Skin of body (tissue), 2 donors: ENCODE data around the gene SHPK. TPM values are rescaled to one million over a fixed set of nuclear protein-coding genes. Genes with fewer than 3 reads are reported as not detected.

Source experiments
- DNase-seq: peaks from one replicate; lab custom pipeline; 2025; lab: John Stamatoyannopoulos, UW
- total RNA-seq: library from RNA; depleted of rRNA; stranded (reverse); fragments of >200 nt; gene quantifications from one replicate; pipeline ENCODE4 v1.2.3, GENCODE V29; 2014

SHPK gene
- total RNA-seq, 1 donor from 2014 or later: 10.9 TPM

GRCh38 chr17:3627769-3628167 is 8.3 kb downstream of the SHPK start:
- no peak for DNase-seq

- DNase-seq: no peak
These were observed 8.9 kb downstream of the SHPK start for GRCh38 chr17:3626831-3627768.

- DNase-seq: no peak
These were observed 13.0 kb downstream of the SHPK start for GRCh38 chr17:3622977-3623594.

GRCh38 chr17:3621146-3621720 is 14.8 kb downstream of the SHPK start:
- DNase-seq: no peak

GRCh38 chr17:3615160-3615870 is 20.7 kb downstream of the SHPK start:
- no peak for DNase-seq

- no peak for DNase-seq
These were observed 22.9 kb downstream of the SHPK start for GRCh38 chr17:3613124-3613523.

- DNase-seq: no peak
These were observed 25.5 kb downstream of the SHPK start for GRCh38 chr17:3610523-3610922.

- DNase-seq: no peak
These were observed 26.4 kb downstream of the SHPK start for GRCh38 chr17:3609689-3610088.

GRCh38 chr17:3603870-3604259 is 32.2 kb downstream of the SHPK start:
- DNase-seq: no peak

GRCh38 chr17:3603119-3603869 is 32.8 kb downstream of the SHPK start:
- DNase-seq: no peak

- DNase-seq: no peak
These were observed 33.6 kb downstream of the SHPK start for GRCh38 chr17:3602499-3602898.

- no peak for DNase-seq
These were observed 35.4 kb downstream of the SHPK start for GRCh38 chr17:3600529-3601205.

- DNase-seq: no peak
These were observed 38.0 kb downstream of the SHPK start for GRCh38 chr17:3598078-3598477.

- DNase-seq: no peak
These were observed 39.1 kb downstream of the SHPK start for GRCh38 chr17:3596804-3597464.

GRCh38 chr17:3594976-3595375 is 41.1 kb downstream of the SHPK start:
- no peak for DNase-seq

GRCh38 chr17:3594051-3594800 is 41.8 kb downstream of the SHPK start:
- peak; percentile 7 for DNase-seq

GRCh38 chr17:3593384-3593783 is 42.7 kb downstream of the SHPK start:
- no peak for DNase-seq

GRCh38 chr17:3592216-3592860 is 43.7 kb downstream of the SHPK start:
- no peak for DNase-seq

- no peak for DNase-seq
These were observed 45.3 kb downstream of the SHPK start for GRCh38 chr17:3590768-3591167.
